Nephron (organoid): Measurements from ENCODE around the gene CCT7.

ENCODE experiments used
- H3K27ac Mint-ChIP-seq, 3 experiments: 2 replicates each; pipeline ENCODE4 v1.8.0; 2020; ENCODE audit warnings: mixed read lengths in 3 of 3, mild to moderate bottlenecking in 2 of 3, moderate library complexity in 1 of 3
- H3K27me3 Mint-ChIP-seq: 2 replicates; pipeline ENCODE4 v1.8.0; 2021; ENCODE audit warnings: low read depth, mild to moderate bottlenecking, moderate library complexity, mixed read lengths
- H3K36me3 Mint-ChIP-seq: 2 replicates; pipeline ENCODE4 v1.8.0; 2020; ENCODE audit warnings: low read depth, mixed read lengths
- H3K4me1 Mint-ChIP-seq: 2 replicates; pipeline ENCODE4 v1.8.0; 2020; ENCODE audit warnings: mixed read lengths
- H3K4me3 Mint-ChIP-seq, 3 experiments: 2 replicates each; pipeline ENCODE4 v1.8.0; 2020; ENCODE audit warnings: mild to moderate bottlenecking in 3 of 3, mixed read lengths in 3 of 3, moderate library complexity in 2 of 3
- H3K9me3 Mint-ChIP-seq: 2 replicates; pipeline ENCODE4 v1.8.0; 2020; ENCODE audit warnings: mixed read lengths
- CTCF ChIP-seq, 3 experiments: fragments of 200-600 bp; sonication (generic); IDR thresholded peaks; one replicate each; pipeline ENCODE4 v1.5.0; 2021; ENCODE audit warnings: antibody characterized with exemption in 3 of 3; ENCODE audit not compliant: unreplicated experiment in 3 of 3

CCT7 gene

GRCh38 chr2:73218298-73218697 lies 15.8 kb upstream of the CCT7 start:
- Mint-ChIP-seq H3K4me3 (no peak overlapping the region), H3K27ac (no peak overlapping the region), H3K27me3 (no peaks in the 10 kb centered on the region), H3K4me1 (peaks cover 20% of the 10 kb centered on the region), H3K36me3 (peaks cover 13% of the 10 kb centered on the region), H3K9me3 (no peaks in the 10 kb centered on the region)
- no peak for TF ChIP-seq CTCF (IDR thresholded peaks at IDR 0.05; ENCODE audit: unreplicated experiment in 3 of 3)

GRCh38 chr2:73223821-73224220 lies 10.3 kb upstream of the CCT7 start:
- TF ChIP-seq CTCF (IDR thresholded peaks at IDR 0.05; ENCODE audit: unreplicated experiment in 3 of 3), result no peak

GRCh38 chr2:73225513-73226360 lies 8.4 kb upstream of the CCT7 start:
- Mint-ChIP-seq H3K9me3 (no peaks in the 10 kb centered on the region), H3K27me3 (no peaks in the 10 kb centered on the region), H3K4me3 (no peak overlapping the region), H3K4me1 (no peaks in the 10 kb centered on the region), H3K27ac (no peak overlapping the region), H3K36me3 (peaks cover 25% of the 10 kb centered on the region)
- no peak for TF ChIP-seq CTCF (IDR thresholded peaks at IDR 0.05; ENCODE audit: unreplicated experiment in 3 of 3)

More at GRCh38 chr2:73223821-73224220, 10.3 kb upstream of the CCT7 start:
- Mint-ChIP-seq H3K4me1 (no peaks in the 10 kb centered on the region), H3K27me3 (no peaks in the 10 kb centered on the region), H3K36me3 (peaks cover 25% of the 10 kb centered on the region), H3K9me3 (no peaks in the 10 kb centered on the region), H3K27ac (no peak overlapping the region), H3K4me3 (no peak overlapping the region)

- Mint-ChIP-seq H3K27ac (no peak overlapping the region), H3K9me3 (no peaks in the 10 kb centered on the region), H3K4me1 (no peaks in the 10 kb centered on the region), H3K36me3 (peaks cover 15% of the 10 kb centered on the region), H3K27me3 (no peaks in the 10 kb centered on the region), H3K4me3 (no peak overlapping the region)
- TF ChIP-seq CTCF (IDR thresholded peaks at IDR 0.05; ENCODE audit: unreplicated experiment in 3 of 3), result no peak
Measured at GRCh38 chr2:73227086-73227485, 7.0 kb upstream of the CCT7 start.

GRCh38 chr2:73228631-73229030 lies 5.5 kb upstream of the CCT7 start:
- Mint-ChIP-seq H3K27me3 (peaks cover 3% of the 10 kb centered on the region), H3K4me1 (no peaks in the 10 kb centered on the region), H3K27ac (no peak overlapping the region), H3K4me3 (no peak overlapping the region), H3K9me3 (no peaks in the 10 kb centered on the region), H3K36me3 (peaks cover 10% of the 10 kb centered on the region)
- TF ChIP-seq CTCF (IDR thresholded peaks at IDR 0.05; ENCODE audit: unreplicated experiment in 3 of 3), result no peak
